Activated naive CD4-positive, alpha-beta T cell treated with Interleukin-2 at 50 U/mL for 16 hours (primary cell): Measurements from ENCODE around the gene OBP2A.

Experiments
- DNase-seq: peaks from one replicate; pipeline ENCODE4 v3.0.0-alpha.2; 2020

The OBP2A gene

DNA sequence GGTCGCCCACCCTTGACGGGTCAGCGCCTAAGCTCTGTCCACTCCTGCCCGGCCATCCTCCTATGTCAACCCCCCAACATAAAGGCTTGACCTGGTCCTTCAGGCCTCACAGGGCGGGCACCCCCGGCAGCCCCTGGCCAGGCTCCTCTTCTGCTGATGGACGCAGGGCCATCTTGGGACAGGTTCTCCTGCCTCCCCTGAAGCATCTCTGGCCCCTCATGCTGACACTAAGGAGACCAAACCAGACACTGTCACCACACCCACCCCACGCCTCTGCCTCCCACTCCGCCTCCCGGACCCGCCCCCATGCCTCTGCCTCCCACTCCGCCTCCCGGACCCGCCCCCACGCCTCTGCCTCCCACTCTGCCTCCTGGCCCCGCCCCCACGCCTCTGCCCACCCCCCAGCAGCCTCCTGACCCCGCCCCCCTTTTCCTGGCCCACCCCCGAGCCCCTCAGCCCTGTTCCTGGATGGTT, 6.8 kb downstream of the OBP2A start:
- no peak for DNase-seq

DNA sequence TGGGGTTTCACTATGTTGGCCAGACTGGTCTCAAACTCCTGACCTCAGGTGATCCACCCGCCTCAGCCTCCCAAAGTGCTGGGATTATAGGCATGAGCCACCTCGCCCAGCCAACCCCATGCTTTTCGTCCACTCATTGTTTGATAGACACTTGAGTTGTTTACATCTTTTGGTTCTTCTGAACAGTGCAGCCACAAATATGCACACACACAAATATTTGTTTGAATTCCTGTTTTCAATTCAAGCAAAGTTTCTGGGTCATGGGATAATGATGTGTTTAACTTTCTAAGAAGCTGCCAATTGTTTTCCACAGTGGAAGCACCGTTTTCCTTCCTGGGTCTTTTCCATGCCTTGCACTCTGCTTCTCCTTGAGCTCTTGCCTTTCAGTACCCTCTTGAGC, 8.8 kb downstream of the OBP2A start:
- DNase-seq: no peak

DNA sequence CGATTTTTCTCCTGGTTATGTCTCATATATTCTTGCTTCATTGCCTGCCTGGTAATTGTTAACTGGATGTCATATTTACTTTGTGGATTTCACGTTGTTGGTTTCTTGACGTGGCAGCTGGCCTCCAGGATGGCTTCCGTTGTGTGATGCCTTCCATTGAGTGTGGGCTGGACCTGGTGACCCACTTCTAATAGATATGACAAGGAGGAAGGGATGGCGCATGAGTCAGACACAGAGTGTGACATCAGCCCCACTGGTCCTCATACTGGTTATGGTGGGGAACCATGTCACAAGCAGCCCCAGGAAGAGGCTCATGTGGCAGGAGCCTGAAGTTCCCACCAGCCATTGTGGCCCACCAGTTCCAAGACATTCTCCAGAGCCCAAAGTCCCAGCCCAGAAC, 9.3 kb downstream of the OBP2A start:
- DNase-seq: no peak

GRCh38 chr9:135555910-135556309, 10.0 kb downstream of the OBP2A start:
- DNase-seq: no peak

- DNase-seq: no peak
Observed at GRCh38 chr9:135559606-135560005, 13.7 kb downstream of the OBP2A start.

GRCh38 chr9:135561391-135562234, 15.7 kb downstream of the OBP2A start, which contains the start of gene PAEP:
TSS of gene PAEP (plus strand) at chr9:135561756.
- no peak for DNase-seq

- DNase-seq: no peak
Observed at GRCh38 chr9:135562235-135562745, 16.4 kb downstream of the OBP2A start.

GRCh38 chr9:135563039-135563476, 17.1 kb downstream of the OBP2A start:
- no peak for DNase-seq

GRCh38 chr9:135563858-135564257, 17.9 kb downstream of the OBP2A start:
- no peak for DNase-seq

- DNase-seq: no peak
Observed at GRCh38 chr9:135565141-135565628, 19.3 kb downstream of the OBP2A start.

- DNase-seq: no peak
Observed at GRCh38 chr9:135565636-135566035, 19.7 kb downstream of the OBP2A start.

DNA sequence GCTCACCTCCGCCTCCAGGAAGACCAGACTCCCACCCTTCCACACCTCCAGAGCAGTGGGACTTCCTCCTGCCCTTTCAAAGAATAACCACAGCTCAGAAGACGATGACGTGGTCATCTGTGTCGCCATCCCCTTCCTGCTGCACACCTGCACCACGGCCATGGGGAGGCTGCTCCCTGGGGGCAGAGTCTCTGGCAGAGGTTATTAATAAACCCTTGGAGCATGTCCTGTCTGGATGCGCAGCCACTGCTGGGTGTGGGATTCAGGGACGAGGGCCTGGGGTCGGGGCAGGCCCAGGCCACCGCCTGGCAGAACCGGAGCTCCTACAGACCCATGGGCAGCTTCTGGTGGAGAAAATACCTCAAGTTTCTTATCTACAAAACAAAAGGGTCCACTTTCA, 20.6 kb downstream of the OBP2A start:
- no peak for DNase-seq

- DNase-seq: no peak
Observed at GRCh38 chr9:135567311-135567710, 21.4 kb downstream of the OBP2A start.

GRCh38 chr9:135568026-135568425, 22.1 kb downstream of the OBP2A start:
- no peak for DNase-seq

DNA sequence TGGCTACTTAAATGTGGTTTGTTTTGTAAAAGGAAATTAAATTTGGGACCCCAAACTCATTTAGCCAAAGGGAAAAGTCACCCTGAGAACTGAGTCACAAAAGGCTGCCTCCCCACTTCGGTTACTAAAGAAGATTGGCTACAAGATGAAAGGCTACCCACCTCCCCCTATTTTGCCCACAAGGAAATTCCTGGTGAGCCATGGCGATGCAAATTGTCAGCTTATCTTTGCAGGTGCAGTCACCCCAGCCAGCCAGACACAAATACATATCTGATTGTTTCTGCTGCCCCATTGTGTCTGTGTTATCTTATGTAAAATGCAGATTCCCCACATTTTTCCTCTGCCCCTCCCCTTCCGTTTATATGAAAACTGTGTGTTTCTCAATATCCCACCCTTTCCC, 24.5 kb downstream of the OBP2A start:
- no peak for DNase-seq

DNA sequence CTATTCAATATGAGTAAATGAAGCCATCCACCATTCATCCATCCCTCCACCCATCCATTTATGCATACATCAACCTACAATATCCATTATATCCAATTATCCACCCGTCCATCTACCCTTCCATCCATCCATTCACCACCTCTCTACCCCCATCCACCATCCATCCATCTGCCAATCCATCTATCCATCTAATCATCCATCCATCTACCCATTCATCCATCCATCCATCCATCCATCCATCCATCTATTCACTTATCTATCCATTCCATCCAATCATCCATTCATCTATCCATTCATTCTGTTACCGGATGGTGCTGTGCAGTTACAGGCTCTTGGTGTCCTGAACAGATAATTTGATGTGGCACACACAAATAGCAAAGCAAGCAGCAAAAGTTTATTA, 26.3 kb downstream of the OBP2A start:
- no peak for DNase-seq

- DNase-seq: no peak
Observed at GRCh38 chr9:135573124-135573523, 27.2 kb downstream of the OBP2A start.

DNA sequence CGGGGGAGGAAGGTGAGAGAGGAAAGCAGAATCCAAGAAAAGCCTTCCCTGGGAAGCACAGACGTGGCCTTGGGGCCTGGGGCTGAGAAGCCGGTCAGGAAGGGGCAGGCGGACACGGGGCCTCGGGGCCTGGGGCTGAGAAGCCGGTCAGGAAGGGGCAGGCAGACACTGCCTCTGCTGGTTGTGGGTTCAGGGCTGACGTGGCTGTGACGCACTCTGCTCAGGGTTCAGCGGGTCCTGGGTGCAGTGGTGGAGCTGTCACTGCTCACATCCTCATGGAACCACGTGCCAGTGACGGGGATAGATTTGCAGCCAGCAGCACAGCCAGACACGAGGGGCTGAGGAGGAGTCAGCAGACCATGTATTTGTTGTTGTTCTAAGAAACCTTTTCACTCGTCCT, 28.4 kb downstream of the OBP2A start:
- no peak for DNase-seq

GRCh38 chr9:135574943-135575342, 29.0 kb downstream of the OBP2A start:
- DNase-seq: no peak

DNA sequence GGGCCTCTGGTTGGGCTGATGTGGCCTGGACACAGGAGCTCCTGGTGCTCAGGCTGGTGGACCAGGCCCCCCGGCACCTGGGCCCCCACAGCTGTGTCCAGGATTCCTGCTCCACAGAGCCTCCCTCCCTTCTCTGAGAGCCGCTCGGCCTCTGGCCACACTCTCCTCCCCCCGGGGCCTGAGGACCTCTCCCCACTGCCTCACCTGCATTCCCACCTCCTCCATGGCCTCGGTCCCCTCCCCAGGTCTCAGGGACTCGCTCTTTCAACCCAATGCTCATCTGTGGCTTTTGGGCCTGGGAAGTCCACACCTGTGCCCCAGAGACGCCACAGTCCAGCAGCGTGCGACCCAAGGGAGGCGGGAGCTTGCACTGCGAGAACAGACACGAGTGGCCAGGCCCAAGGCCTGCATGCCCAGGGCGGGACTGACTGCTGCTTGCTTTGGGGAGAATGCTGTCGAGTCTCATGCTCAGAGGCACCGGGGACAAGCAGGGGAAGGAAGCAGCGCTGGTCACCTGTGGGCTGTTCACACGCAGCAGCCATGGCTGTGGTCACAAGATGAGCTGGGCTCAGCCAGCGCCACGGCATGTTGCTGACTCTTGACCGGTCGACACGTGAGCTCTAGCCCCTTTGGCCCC, 30.2 kb downstream of the OBP2A start:
- DNase-seq: no peak

DNA sequence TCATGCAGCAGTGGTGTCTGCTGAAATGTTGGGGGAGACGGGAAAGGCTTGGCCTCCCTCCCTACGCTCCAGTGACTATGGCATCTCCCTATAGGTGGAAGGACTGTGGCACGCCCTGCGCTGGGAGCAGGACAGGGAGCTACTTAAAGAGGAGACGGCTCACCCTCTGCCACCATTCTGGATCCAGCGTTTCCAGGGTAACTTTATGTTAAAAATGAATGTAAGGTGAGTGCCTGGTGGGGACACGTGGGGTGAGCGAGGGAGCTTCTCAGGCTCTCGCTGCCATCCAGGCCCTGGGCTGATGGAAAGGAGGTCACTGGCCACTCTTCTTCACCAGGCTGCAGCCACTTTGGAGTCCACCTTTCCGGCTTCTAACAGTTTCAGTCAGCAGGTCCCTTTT, 31.3 kb downstream of the OBP2A start:
- no peak for DNase-seq

- no peak for DNase-seq
Observed at GRCh38 chr9:135579356-135579755, 33.4 kb downstream of the OBP2A start.

DNA sequence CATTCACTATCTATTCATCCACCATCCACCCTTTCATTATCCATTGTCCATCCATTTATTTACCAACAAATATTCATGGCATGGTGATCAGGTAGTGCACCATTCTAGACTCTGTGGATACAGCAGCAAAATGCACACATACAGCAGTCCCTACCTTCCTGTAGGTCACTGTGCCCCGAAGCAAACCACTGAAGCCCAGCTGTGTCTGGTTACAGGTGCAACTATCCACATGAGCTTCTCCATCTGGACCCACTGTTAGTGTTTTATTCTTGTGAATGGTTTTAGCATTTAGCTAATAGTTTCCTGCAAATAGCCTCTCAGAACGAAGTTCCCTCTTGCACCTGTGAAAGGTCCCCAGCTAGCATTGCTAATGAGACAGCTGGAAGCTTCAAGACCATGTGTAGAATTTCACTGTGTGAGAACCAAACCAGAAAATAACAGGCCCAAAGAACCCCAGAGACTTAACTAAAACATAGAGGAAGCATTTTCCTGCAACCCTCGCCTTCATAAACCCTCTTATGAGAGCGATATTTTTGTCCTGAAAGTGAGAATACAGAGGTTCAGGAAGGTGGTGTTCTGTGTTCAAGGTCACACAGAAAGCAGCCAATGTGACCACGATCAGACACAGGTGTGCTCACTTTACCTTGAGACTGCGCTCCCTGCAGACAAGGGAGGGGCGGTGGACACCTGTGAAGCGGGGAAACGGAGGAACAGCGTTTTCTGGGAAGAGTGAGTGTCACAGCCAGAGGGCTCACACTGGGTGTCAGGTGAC, 34.1 kb downstream of the OBP2A start:
- no peak for DNase-seq
